OCI-LY7 (cell line): ENCODE results near the gene GSG1L.

Experiments used
- EZH2phosphoT487 ChIP-seq: fragments of 200-600 bp; sonication (generic); IDR thresholded peaks from 2 replicates; pipeline ENCODE4 v1.6.1; 2018; ENCODE audit warnings: low read depth, borderline replicate concordance, mild to moderate bottlenecking, mixed run types, antibody characterized with exemption, low read length, moderate library complexity, mixed read lengths
- TF ChIP-seq, protein P1 (sequence below): fragments of 200-600 bp; sonication (generic); conservative IDR thresholded peaks from 2 replicates; pipeline ENCODE4 v1.5.1; 2014; ENCODE audit warnings: mild to moderate bottlenecking, antibody characterized with exemption, low read length, moderate library complexity, mixed read lengths

DNA sequence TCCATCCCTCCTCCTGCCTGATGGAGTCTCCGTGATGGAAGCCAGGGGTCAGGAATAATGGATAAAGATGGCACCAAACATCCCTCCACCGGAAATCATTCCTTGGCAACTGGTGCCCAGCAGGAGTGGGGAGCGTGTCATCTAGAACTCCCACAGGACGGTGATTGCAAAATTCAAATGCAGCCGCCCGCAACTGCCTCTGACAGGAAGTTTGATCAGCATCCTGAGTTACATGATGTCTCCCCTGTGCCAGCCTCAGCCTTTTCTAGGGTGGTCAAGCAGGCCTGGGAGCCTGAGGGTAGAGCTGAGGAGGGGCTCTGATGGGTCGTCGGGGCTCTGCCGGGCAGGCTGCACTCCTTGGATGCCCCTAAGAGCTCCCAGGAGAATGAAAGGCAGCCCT, 52.8 kb downstream of the GSG1L start:
- TF ChIP-seq, protein P1, sequence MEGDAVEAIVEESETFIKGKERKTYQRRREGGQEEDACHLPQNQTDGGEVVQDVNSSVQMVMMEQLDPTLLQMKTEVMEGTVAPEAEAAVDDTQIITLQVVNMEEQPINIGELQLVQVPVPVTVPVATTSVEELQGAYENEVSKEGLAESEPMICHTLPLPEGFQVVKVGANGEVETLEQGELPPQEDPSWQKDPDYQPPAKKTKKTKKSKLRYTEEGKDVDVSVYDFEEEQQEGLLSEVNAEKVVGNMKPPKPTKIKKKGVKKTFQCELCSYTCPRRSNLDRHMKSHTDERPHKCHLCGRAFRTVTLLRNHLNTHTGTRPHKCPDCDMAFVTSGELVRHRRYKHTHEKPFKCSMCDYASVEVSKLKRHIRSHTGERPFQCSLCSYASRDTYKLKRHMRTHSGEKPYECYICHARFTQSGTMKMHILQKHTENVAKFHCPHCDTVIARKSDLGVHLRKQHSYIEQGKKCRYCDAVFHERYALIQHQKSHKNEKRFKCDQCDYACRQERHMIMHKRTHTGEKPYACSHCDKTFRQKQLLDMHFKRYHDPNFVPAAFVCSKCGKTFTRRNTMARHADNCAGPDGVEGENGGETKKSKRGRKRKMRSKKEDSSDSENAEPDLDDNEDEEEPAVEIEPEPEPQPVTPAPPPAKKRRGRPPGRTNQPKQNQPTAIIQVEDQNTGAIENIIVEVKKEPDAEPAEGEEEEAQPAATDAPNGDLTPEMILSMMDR: no peak
- no peak for TF ChIP-seq EZH2phosphoT487
